ENCODE results near the gene FGFRL1.
"Not testable (repeated sequence)": the region's sequence is repeated elsewhere in the genome, so short reads cannot be mapped to it uniquely, and the experiment has no call there.

- TF ChIP-seq CTCF (optimal IDR thresholded peaks at IDR 0.05 in 1 of 3, IDR thresholded peaks at IDR 0.05 in 1 of 3, conservative IDR thresholded peaks at IDR 0.05 in 1 of 3; ENCODE audit: extremely low read depth in 1 of 3, insufficient read depth in 2 of 3, low read length in 3 of 3); EZH2 (IDR thresholded peaks at IDR 0.05; ENCODE audit: low read length): not testable (repeated sequence)
These were observed 43.8 kb downstream of the FGFRL1 start for GRCh38 chr4:1055243-1055701.

All from keratinocyte (primary cell).